HEK293T (cell line): Measurements from ENCODE around the gene FGGY.

ENCODE experiments used
- ELF4 ChIP-seq: fragments of 450-650 bp; IDR thresholded peaks from 2 replicates; pipeline ENCODE4 v1.6.1; 2017; ENCODE audit warnings: antibody characterized with exemption
- FOXA1 ChIP-seq: fragments of 450-650 bp; IDR thresholded peaks from 2 replicates; pipeline ENCODE4 v1.6.1; 2016; ENCODE audit warnings: mild to moderate bottlenecking
- FOXM1 ChIP-seq: fragments of 450-650 bp; IDR thresholded peaks from 2 replicates; pipeline ENCODE4 v1.6.1; 2017; ENCODE audit warnings: mild to moderate bottlenecking, borderline replicate concordance
- L3MBTL2 ChIP-seq: fragments of 450-650 bp; conservative IDR thresholded peaks from 2 replicates; pipeline ENCODE4 v1.6.1; 2016; ENCODE audit warnings: mild to moderate bottlenecking
- NFRKB ChIP-seq: fragments of 450-650 bp; IDR thresholded peaks from 2 replicates; pipeline ENCODE4 v1.6.1; 2016; ENCODE audit warnings: mild to moderate bottlenecking, moderate library complexity
- SP1 ChIP-seq: fragments of 450-650 bp; IDR thresholded peaks from 2 replicates; pipeline ENCODE4 v1.6.1; 2017
- SUZ12 ChIP-seq: fragments of 450-650 bp; IDR thresholded peaks from 2 replicates; pipeline ENCODE4 v1.6.1; 2016; ENCODE audit warnings: mild to moderate bottlenecking
- ZNF384 ChIP-seq: fragments of 450-650 bp; IDR thresholded peaks from 2 replicates; pipeline ENCODE4 v1.6.1; 2016
- TF ChIP-seq, protein P1 (sequence below): fragments of 450-650 bp; IDR thresholded peaks from 2 replicates; pipeline ENCODE4 v1.6.1; 2016

DNA sequence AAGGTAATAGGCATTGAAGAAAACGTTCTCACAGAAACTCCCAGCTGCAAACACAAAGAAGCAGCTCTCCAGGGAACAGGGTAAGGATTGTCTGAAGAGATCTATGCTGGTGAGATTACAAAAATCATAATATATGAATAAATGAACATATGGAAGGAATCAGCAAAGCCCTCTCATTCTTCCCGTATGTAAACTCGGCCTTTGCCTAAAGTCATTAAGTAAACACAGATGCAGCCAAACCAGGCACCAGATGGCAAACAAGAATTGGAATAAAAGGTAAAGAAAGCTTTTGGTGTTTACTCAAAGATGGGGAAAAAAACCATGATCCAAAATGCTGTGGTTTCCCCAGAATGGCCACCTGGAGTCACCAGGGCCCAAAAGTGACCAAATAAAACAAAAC lies 441.3 kb downstream of the FGGY start:
- TF ChIP-seq FOXM1 (no peak), ELF4 (no peak), SUZ12 (no peak), SP1 (no peak), NFRKB (no peak), L3MBTL2 (no peak), FOXA1 (no peak), ZNF384 (no peak)
- TF ChIP-seq, protein P1, sequence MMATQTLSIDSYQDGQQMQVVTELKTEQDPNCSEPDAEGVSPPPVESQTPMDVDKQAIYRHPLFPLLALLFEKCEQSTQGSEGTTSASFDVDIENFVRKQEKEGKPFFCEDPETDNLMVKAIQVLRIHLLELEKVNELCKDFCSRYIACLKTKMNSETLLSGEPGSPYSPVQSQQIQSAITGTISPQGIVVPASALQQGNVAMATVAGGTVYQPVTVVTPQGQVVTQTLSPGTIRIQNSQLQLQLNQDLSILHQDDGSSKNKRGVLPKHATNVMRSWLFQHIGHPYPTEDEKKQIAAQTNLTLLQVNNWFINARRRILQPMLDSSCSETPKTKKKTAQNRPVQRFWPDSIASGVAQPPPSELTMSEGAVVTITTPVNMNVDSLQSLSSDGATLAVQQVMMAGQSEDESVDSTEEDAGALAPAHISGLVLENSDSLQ: no peak
